Left forelimb (tissue), 1 donor: Measurements from ENCODE around the gene CBX2.
A peak's percentile ranks its signal among the peaks of the same experiment; 100 is the strongest.

Experiments
- DNase-seq: peaks from one replicate; pipeline ENCODE4 v3.0.0-alpha.2; 2018; ENCODE audit warnings: low spot score

CBX2 gene

GRCh38 chr17:79788455-79788854, 10.5 kb downstream of the CBX2 start:
- no peak for DNase-seq

- DNase-seq: no peak
Observed at GRCh38 chr17:79788989-79789942, 11.3 kb downstream of the CBX2 start.

GRCh38 chr17:79789943-79790804, 12.2 kb downstream of the CBX2 start:
- no peak for DNase-seq

- DNase-seq: no peak
Observed at GRCh38 chr17:79790805-79791734, 13.1 kb downstream of the CBX2 start.

GRCh38 chr17:79791735-79792161, 13.8 kb downstream of the CBX2 start:
- no peak for DNase-seq

GRCh38 chr17:79792341-79792871, 14.5 kb downstream of the CBX2 start:
- no peak for DNase-seq

GRCh38 chr17:79792984-79793923, 15.3 kb downstream of the CBX2 start:
- DNase-seq: no peak

- DNase-seq: no peak
Observed at GRCh38 chr17:79793924-79794304, 16.0 kb downstream of the CBX2 start.

- no peak for DNase-seq
Observed at GRCh38 chr17:79794659-79795511, 16.9 kb downstream of the CBX2 start.

- DNase-seq: no peak
Observed at GRCh38 chr17:79795795-79796443, 18.0 kb downstream of the CBX2 start.

GRCh38 chr17:79796444-79796762, 18.5 kb downstream of the CBX2 start:
- no peak for DNase-seq

- DNase-seq: peak; percentile 100
Observed at GRCh38 chr17:79796763-79797491, 19.0 kb downstream of the CBX2 start, which contains the start of gene CBX8. CBX8 (minus strand) TSS chr17:79797077; CDS start chr17:79796998, 79 bp downstream.

- no peak for DNase-seq
Observed at GRCh38 chr17:79797492-79798298, 19.7 kb downstream of the CBX2 start.

- no peak for DNase-seq
Observed at GRCh38 chr17:79798299-79799173, 20.6 kb downstream of the CBX2 start.

- no peak for DNase-seq
Observed at GRCh38 chr17:79799174-79799537, 21.2 kb downstream of the CBX2 start.
